Caco-2 (cell line): ENCODE data around the gene KCNQ5. TPM values are rescaled to one million over a fixed set of nuclear protein-coding genes. Genes with fewer than 3 reads are reported as not detected.

ENCODE experiments used
- BruUV-seq: library from RNA; stranded (reverse); fragments of 400-500 nt; replicated peaks from 2 replicates; lab custom pipeline; 2021; lab: Mats Ljungman, UMichigan
- CTCF ChIA-PET: fragments of 300-600 bp; sonication (Branson Sonifier 250); formaldehyde crosslinking; loops from one replicate; lab custom pipeline; 2022; ENCODE audit warnings: antibody characterized with exemption; lab: Charles Lee
- POLR2A ChIA-PET: fragments of 300-600 bp; sonication (Branson Sonifier 250); formaldehyde crosslinking; loops from one replicate; lab custom pipeline; 2022; ENCODE audit warnings: antibody characterized with exemption; lab: Charles Lee
- DNase-seq, 2 experiments: peaks; one replicate each; pipeline versions ENCODE4 v3.0.0 to v3.0.0-alpha.2; 2020 to 2022
- H3K27me3 ChIP-seq: replicated peaks from 2 replicates; pipeline ENCODE4 v1.6.0; 2011; ENCODE audit warnings: low read length; ENCODE audit not compliant: control insufficient read depth, insufficient read depth
- H3K36me3 ChIP-seq: 2 replicates; pipeline ENCODE4 v1.5.1; 2011; ENCODE audit warnings: low read length; ENCODE audit not compliant: control insufficient read depth, insufficient read depth
- H3K4me1 ChIP-seq: fragments of 250-450 bp; sonication (Bioruptor Pico); 2 replicates; pipeline ENCODE4 v1.5.1; 2020; ENCODE audit warnings: mild to moderate bottlenecking
- H3K4me3 ChIP-seq: 2 replicates; pipeline ENCODE4 v1.5.1; 2011; ENCODE audit warnings: low read depth, mild to moderate bottlenecking, control low read depth, low read length
- H3K9me3 ChIP-seq: fragments of 250-450 bp; sonication (Bioruptor Pico); 2 replicates; pipeline ENCODE4 v1.5.1; 2020; ENCODE audit warnings: mild to moderate bottlenecking, moderate library complexity
- H3K27ac Mint-ChIP-seq: one replicate; pipeline ENCODE4 v1.8.0; 2022; ENCODE audit warnings: mixed read lengths; ENCODE audit not compliant: unreplicated experiment
- H3K27me3 Mint-ChIP-seq: one replicate; pipeline ENCODE4 v1.8.0; 2022; ENCODE audit warnings: mixed read lengths; ENCODE audit not compliant: insufficient read depth, unreplicated experiment
- H3K36me3 Mint-ChIP-seq: one replicate; pipeline ENCODE4 v1.8.0; 2022; ENCODE audit warnings: mild to moderate bottlenecking, mixed read lengths; ENCODE audit not compliant: insufficient read depth, unreplicated experiment
- H3K4me1 Mint-ChIP-seq: one replicate; pipeline ENCODE4 v1.8.0; 2022; ENCODE audit warnings: low read depth, mixed read lengths; ENCODE audit not compliant: unreplicated experiment
- H3K4me3 Mint-ChIP-seq: one replicate; pipeline ENCODE4 v1.8.0; 2022; ENCODE audit warnings: mild to moderate bottlenecking, moderate library complexity, mixed read lengths; ENCODE audit not compliant: unreplicated experiment
- H3K9me3 Mint-ChIP-seq: one replicate; pipeline ENCODE4 v1.8.0; 2022; ENCODE audit warnings: mixed read lengths; ENCODE audit not compliant: unreplicated experiment
- CTCF ChIP-seq, 2 experiments: fragments of 200-600 bp in 1 of 2; IDR thresholded peaks; 1 replicate in 1 of 2; 2 replicates in 1 of 2; pipeline versions ENCODE4 v1.5.1 to v1.8.0; 2011 to 2022; ENCODE audit warnings: antibody characterized with exemption in 1 of 2, control low read depth in 1 of 2, inconsistent platforms in 1 of 2, low read depth in 1 of 2, low read length in 1 of 2, mild to moderate bottlenecking in 1 of 2, moderate library complexity in 1 of 2; ENCODE audit not compliant: insufficient read depth in 1 of 2, severe bottlenecking in 1 of 2, unreplicated experiment in 1 of 2
- intact Hi-C: fragments of 100-400 bp; cut with micrococcal nuclease; formaldehyde crosslinking; loops from one replicate; pipeline ENCODE4 v1.10.0; 2022; ENCODE audit not compliant: unreplicated experiment
- total RNA-seq: library from RNA; stranded (reverse); gene quantifications from 2 replicates; pipeline ENCODE4 v1.2.3, GENCODE V29; 2022

KCNQ5 gene
- total RNA-seq, 1 experiment from 2014 or later, result 0.20 TPM

- H3K9me3 Mint-ChIP-seq, result no peaks in the 10 kb centered on the region
- H3K4me1 Mint-ChIP-seq, result no peaks in the 10 kb centered on the region
- H3K27me3 ChIP-seq, result no peaks in the 10 kb centered on the region
- ChIA-PET POLR2A (no interaction called here), CTCF (no interaction called here)
- DNase-seq, result no peak
- no peak overlapping the region for H3K27ac Mint-ChIP-seq
- H3K9me3 ChIP-seq, result no peaks in the 10 kb centered on the region
- peaks cover 2% of the 10 kb centered on the region for H3K27me3 Mint-ChIP-seq
- no peak overlapping the region for H3K4me3 Mint-ChIP-seq
- no peaks in the 10 kb centered on the region for H3K36me3 Mint-ChIP-seq
- TF ChIP-seq CTCF (IDR thresholded peaks at IDR 0.05; ENCODE audit: insufficient read depth in 1 of 2, low read depth in 1 of 2, low read length in 1 of 2, severe bottlenecking in 1 of 2, unreplicated experiment in 1 of 2), result no peak
- no peaks in the 10 kb centered on the region for H3K36me3 ChIP-seq
- BruUV-seq, result no TSS peak
- intact Hi-C loops, result no loop called here
- no peak overlapping the region for H3K4me3 ChIP-seq
- no peaks in the 10 kb centered on the region for H3K4me1 ChIP-seq
These were observed 227.5 kb downstream of the KCNQ5 start for GRCh38 chr6:72849346-72849745.

- POLR2A ChIA-PET, result no interaction called here
- BruUV-seq, result no TSS peak
- CTCF ChIA-PET, result no interaction called here
- H3K4me1 Mint-ChIP-seq, result no peaks in the 10 kb centered on the region
- H3K4me1 ChIP-seq, result no peaks in the 10 kb centered on the region
- no peaks in the 10 kb centered on the region for H3K36me3 Mint-ChIP-seq
- no peak overlapping the region for H3K4me3 ChIP-seq
- no peaks in the 10 kb centered on the region for H3K9me3 Mint-ChIP-seq
- H3K27me3 Mint-ChIP-seq, result peaks cover 2% of the 10 kb centered on the region
- H3K27ac Mint-ChIP-seq, result no peak overlapping the region
- DNase-seq, result no peak
- H3K4me3 Mint-ChIP-seq, result no peak overlapping the region
- no peaks in the 10 kb centered on the region for H3K27me3 ChIP-seq
- no peaks in the 10 kb centered on the region for H3K36me3 ChIP-seq
- intact Hi-C loops, result no loop called here
- H3K9me3 ChIP-seq, result no peaks in the 10 kb centered on the region
- TF ChIP-seq CTCF (IDR thresholded peaks at IDR 0.05; ENCODE audit: insufficient read depth in 1 of 2, low read depth in 1 of 2, low read length in 1 of 2, severe bottlenecking in 1 of 2, unreplicated experiment in 1 of 2), result no peak
These were observed 228.2 kb downstream of the KCNQ5 start for GRCh38 chr6:72850040-72850439.

- CTCF ChIA-PET, result no interaction called here
These were observed 228.6 kb downstream of the KCNQ5 start for GRCh38 chr6:72850469-72850868.

More at GRCh38 chr6:72850469-72850868, 228.6 kb downstream of the KCNQ5 start:
- TF ChIP-seq CTCF (IDR thresholded peaks at IDR 0.05; ENCODE audit: insufficient read depth in 1 of 2, low read depth in 1 of 2, low read length in 1 of 2, severe bottlenecking in 1 of 2, unreplicated experiment in 1 of 2), result no peak
- POLR2A ChIA-PET, result no interaction called here
- H3K36me3 Mint-ChIP-seq, result no peaks in the 10 kb centered on the region
- no peak overlapping the region for H3K27ac Mint-ChIP-seq
- no peak overlapping the region for H3K4me3 ChIP-seq
- intact Hi-C loops, result no loop called here
- no peak for DNase-seq
- no peaks in the 10 kb centered on the region for H3K36me3 ChIP-seq
- H3K27me3 Mint-ChIP-seq, result peaks cover 2% of the 10 kb centered on the region
- no peaks in the 10 kb centered on the region for H3K9me3 ChIP-seq
- no peak overlapping the region for H3K4me3 Mint-ChIP-seq
- H3K27me3 ChIP-seq, result no peaks in the 10 kb centered on the region
- no peaks in the 10 kb centered on the region for H3K4me1 ChIP-seq
- H3K9me3 Mint-ChIP-seq, result no peaks in the 10 kb centered on the region
- H3K4me1 Mint-ChIP-seq, result no peaks in the 10 kb centered on the region
- BruUV-seq, result no TSS peak
